NB4 (cell line): Measurements from ENCODE around the gene KRT80.
A peak's percentile ranks its signal among the peaks of the same experiment; 100 is the strongest.

Source experiments
- DNase-seq: peaks from one replicate; pipeline ENCODE4 v3.0.0; 2010; ENCODE audit warnings: low read depth
- H3K4me3 ChIP-seq: one replicate; pipeline ENCODE4 v1.5.1; 2011; ENCODE audit warnings: mild to moderate bottlenecking, low read depth, low read length, moderate library complexity
- CTCF ChIP-seq: IDR thresholded peaks from one replicate; pipeline ENCODE4 v1.5.1; 2012; ENCODE audit warnings: low read depth, low read length
- MAX ChIP-seq: IDR thresholded peaks from 2 replicates; pipeline ENCODE4 v1.6.1; 2011; ENCODE audit warnings: low read depth, low read length
- MYC ChIP-seq: IDR thresholded peaks from 2 replicates; pipeline ENCODE4 v1.6.1; 2011; ENCODE audit warnings: low read depth, low read length
- POLR2A ChIP-seq: IDR thresholded peaks from 2 replicates; pipeline ENCODE4 v1.6.1; 2011; ENCODE audit warnings: mild to moderate bottlenecking; ENCODE audit not compliant: insufficient read length; ENCODE audit errors: extremely low read depth

Gene KRT80

GRCh38 chr12:52173526-52173925, 18.3 kb downstream of the KRT80 start:
- DNase-seq = no peak
- no peak overlapping the region for H3K4me3 ChIP-seq
- TF ChIP-seq MYC (no peak), MAX (no peak), CTCF (no peak), POLR2A (no peak)

- no peak for DNase-seq
- TF ChIP-seq MYC (no peak), POLR2A (no peak), CTCF (no peak), MAX (no peak)
- H3K4me3 ChIP-seq = no peak overlapping the region
These were observed 18.9 kb downstream of the KRT80 start for GRCh38 chr12:52172956-52173355.

- peak; percentile 60 for TF ChIP-seq CTCF
- no peak for TF ChIP-seq MYC
- peak; percentile 72 for DNase-seq
These were observed 19.8 kb downstream of the KRT80 start for GRCh38 chr12:52171950-52172512.

GRCh38 chr12:52170827-52171226, 21.0 kb downstream of the KRT80 start:
- TF ChIP-seq CTCF (no peak), MAX (no peak), MYC (no peak), POLR2A (no peak)
- H3K4me3 ChIP-seq = no peak overlapping the region
- no peak for DNase-seq

More at GRCh38 chr12:52171950-52172512, 19.8 kb downstream of the KRT80 start:
- no peak overlapping the region for H3K4me3 ChIP-seq

GRCh38 chr12:52169886-52170285, 21.9 kb downstream of the KRT80 start:
- no peak overlapping the region for H3K4me3 ChIP-seq
- TF ChIP-seq POLR2A (no peak), CTCF (no peak)
- no peak for DNase-seq

- TF ChIP-seq MAX (no peak), POLR2A (no peak), MYC (no peak)
- no peak for DNase-seq
- no peak overlapping the region for H3K4me3 ChIP-seq
These were observed 23.6 kb downstream of the KRT80 start for GRCh38 chr12:52168019-52168717.
